ENCODE data around the gene MIR17HG.

GRCh38 chr13:91311491-91311890, 36.0 kb upstream of the MIR17HG start:
- TF ChIP-seq CTCF (IDR thresholded peaks at IDR 0.05) (no peak), POLR2A (IDR thresholded peaks at IDR 0.05) (no peak), POLR2AphosphoS5 (IDR thresholded peaks at IDR 0.05) (no peak)

Data from breast epithelium (tissue), 3 donors.